B cell (primary cell): ENCODE data around the gene PPFIA2. TPM values are rescaled to one million over a fixed set of nuclear protein-coding genes. Genes with fewer than 3 reads are reported as not detected.

Experiments used
- ATAC-seq: fragments of 200-7000 bp; cut with Tn5 transposase; one replicate; pipeline ENCODE4 v1.10.0; 2021; ENCODE audit warnings: low read depth, mild to moderate bottlenecking, moderate number of reproducible peaks, moderate library complexity
- CTCF ChIA-PET: fragments of 350-600 bp; sonication (Branson Sonifier 250); formaldehyde crosslinking; loops from one replicate; lab custom pipeline; 2021; ENCODE audit warnings: antibody characterized with exemption, inconsistent platforms; lab: Charles Lee
- POLR2A ChIA-PET: fragments of 350-600 bp; sonication (Branson Sonifier 250); formaldehyde crosslinking; loops from one replicate; lab custom pipeline; 2021; ENCODE audit warnings: antibody characterized with exemption; lab: Charles Lee
- DNase-seq: peaks from one replicate; pipeline ENCODE4 v3.0.0; 2013
- H2AFZ ChIP-seq: 2 replicates; pipeline ENCODE4 v1.6.1; 2012; ENCODE audit warnings: mild to moderate bottlenecking, low read depth, low read length; ENCODE audit not compliant: insufficient read depth, poor library complexity, severe bottlenecking
- H3K27ac ChIP-seq, 2 donors: 1 replicate in 1 of 2; 2 replicates in 1 of 2; pipeline ENCODE4 v1.5.1; 2012 to 2013; ENCODE audit warnings: low read length in 2 of 2, mild to moderate bottlenecking in 2 of 2, moderate library complexity in 1 of 2
- H3K27me3 ChIP-seq, 4 experiments: fragments of 200-600 bp in 1 of 4; sonication (generic) in 1 of 4; replicated peaks in 1 of 4; 1 replicate in 2 of 4; 2 replicates in 2 of 4; pipeline versions ENCODE4 v1.6.1 to v1.7.0; 2013 to 2016; ENCODE audit warnings: low read length in 3 of 4, mild to moderate bottlenecking in 2 of 4, mixed read lengths in 1 of 4, moderate library complexity in 1 of 4; ENCODE audit not compliant: insufficient read depth in 4 of 4, control insufficient read depth in 3 of 4; ENCODE audit errors: control extremely low read depth in 1 of 4
- H3K36me3 ChIP-seq, 2 experiments: replicated peaks in 1 of 2; 1 replicate in 1 of 2; 2 replicates in 1 of 2; pipeline versions ENCODE4 v1.6.1 to v1.7.1; 2013; ENCODE audit warnings: low read length in 1 of 2; ENCODE audit not compliant: insufficient read depth in 2 of 2, control insufficient read depth in 1 of 2; ENCODE audit errors: control extremely low read depth in 1 of 2, extremely low read depth in 1 of 2
- H3K4me1 ChIP-seq, 2 donors: fragments of 200-600 bp in 1 of 2; sonication (generic) in 1 of 2; 1 replicate in 1 of 2; 2 replicates in 1 of 2; pipeline versions ENCODE4 v1.5.1 to v1.6.1; 2013 to 2017; ENCODE audit warnings: low read length in 2 of 2; ENCODE audit not compliant: control insufficient read depth in 2 of 2, insufficient read depth in 2 of 2
- H3K4me2 ChIP-seq: replicated peaks from 2 replicates; pipeline ENCODE3; 2012; ENCODE audit warnings: mild to moderate bottlenecking, low read depth, low read length; ENCODE audit not compliant: poor library complexity, severe bottlenecking
- H3K4me3 ChIP-seq, 5 experiments: fragments of 200-600 bp in 1 of 5; sonication (generic) in 1 of 5; 1 replicate in 3 of 5; 2 replicates in 2 of 5; pipeline versions ENCODE4 v1.5.1 to v1.7.0; 2011 to 2016; ENCODE audit warnings: low read length in 4 of 5, mild to moderate bottlenecking in 4 of 5, low read depth in 2 of 5, control low read depth in 1 of 5, moderate library complexity in 1 of 5; ENCODE audit not compliant: insufficient read depth in 1 of 5; ENCODE audit errors: control extremely low read depth in 1 of 5, extremely low read depth in 1 of 5
- H3K79me2 ChIP-seq: fragments of 200-600 bp; sonication (generic); one replicate; pipeline ENCODE4 v1.6.0; 2016; ENCODE audit warnings: low read length; ENCODE audit not compliant: control insufficient read depth, insufficient read depth
- H3K9ac ChIP-seq: fragments of 200-600 bp; sonication (generic); 2 replicates; pipeline ENCODE4 v1.6.1; 2017; ENCODE audit warnings: mild to moderate bottlenecking, low read length, moderate library complexity
- H3K9me3 ChIP-seq, 3 donors: one replicate each; pipeline versions ENCODE4 v1.6.1 to v1.7.1; 2013; ENCODE audit warnings: low read length in 2 of 3; ENCODE audit not compliant: control insufficient read depth in 2 of 3, insufficient read depth in 1 of 3; ENCODE audit errors: control extremely low read depth in 1 of 3
- H4K20me1 ChIP-seq: 2 replicates; pipeline ENCODE4 v1.6.0; 2012; ENCODE audit warnings: mild to moderate bottlenecking, low read length; ENCODE audit not compliant: insufficient read depth, control insufficient read depth, poor library complexity, severe bottlenecking
- H3K27ac Mint-ChIP-seq: one replicate; pipeline ENCODE4 v1.8.0; 2021; ENCODE audit warnings: mixed read lengths
- H3K27me3 Mint-ChIP-seq: one replicate; pipeline ENCODE4 v1.8.0; 2021; ENCODE audit warnings: mixed read lengths
- H3K4me1 Mint-ChIP-seq: one replicate; pipeline ENCODE4 v1.8.0; 2021; ENCODE audit warnings: mixed read lengths
- H3K4me3 Mint-ChIP-seq: one replicate; pipeline ENCODE4 v1.8.0; 2021; ENCODE audit warnings: mixed read lengths
- H3K9me3 Mint-ChIP-seq: one replicate; pipeline ENCODE4 v1.8.0; 2022; ENCODE audit warnings: mixed read lengths; ENCODE audit not compliant: insufficient read depth
- EZH2 ChIP-seq: IDR thresholded peaks from 2 replicates; pipeline ENCODE4 v1.6.1; 2012; ENCODE audit warnings: borderline replicate concordance, low read depth, mild to moderate bottlenecking, moderate library complexity, low read length; ENCODE audit not compliant: insufficient read depth, poor library complexity, severe bottlenecking
- WGBS: methylation state at CpG from one replicate; pipeline ENCODE4 v1.1.5; 2013; ENCODE audit warnings: missing lambda C conversion rate; ENCODE audit not compliant: insufficient coverage; 5-methylcytosine and 5-hydroxymethylcytosine counted together
- intact Hi-C: fragments of 100-400 bp; cut with micrococcal nuclease; formaldehyde crosslinking; loops from one replicate; pipeline ENCODE4 v1.10.0; 2022
- polyA plus RNA-seq: library from polyadenylated mRNA; depleted of rRNA; stranded (reverse); fragments of >200 nt; gene quantifications from 2 replicates; pipeline ENCODE4 v1.2.3, GENCODE V29; 2012
- total RNA-seq, 2 donors: library from RNA; stranded (reverse); fragments of 120-200 nt in 1 of 2; gene quantifications; 1 replicate in 1 of 2; 2 replicates in 1 of 2; pipeline versions ENCODE4 v1.2.3 to v1.2.4, GENCODE V29; 2013 to 2022
- TF ChIP-seq, protein P1 (sequence below): fragments of 200-600 bp; IDR thresholded peaks from one replicate; pipeline ENCODE4 v1.8.0; 2022; ENCODE audit warnings: antibody characterized with exemption, mild to moderate bottlenecking

Gene PPFIA2
- total and polyA plus RNA-seq, 2 donors (not counting 1 experiment from before 2014, with no cell fraction given) = not detected

DNA sequence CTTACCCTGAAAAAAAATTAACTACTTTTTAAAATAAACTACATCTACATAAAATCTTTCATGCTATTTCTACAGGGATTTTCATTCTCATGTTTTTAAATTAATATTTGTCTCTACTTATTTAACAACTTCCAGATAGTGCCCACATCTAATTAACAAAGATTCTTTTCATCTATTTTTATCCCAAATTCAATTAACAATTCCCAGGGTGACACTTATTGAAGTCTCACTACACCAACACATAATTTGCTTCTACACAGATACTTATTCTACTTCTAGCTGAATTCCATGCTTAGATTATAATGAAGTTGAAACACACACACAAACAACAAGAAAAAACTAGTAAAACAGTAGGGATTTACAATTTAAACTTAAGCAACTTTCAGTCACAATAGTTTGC lies 344.7 kb downstream of the PPFIA2 start:
- Histone ChIP-seq H2AFZ (no peak overlapping the region), H3K4me1 (no peaks in the 10 kb centered on the region), H3K4me3 (no peak overlapping the region), H3K9ac (no peak overlapping the region), H3K27ac (no peak overlapping the region), H3K27me3 (no peaks in the 10 kb centered on the region), H4K20me1 (no peaks in the 10 kb centered on the region), H3K36me3 (no peaks in the 10 kb centered on the region), H3K79me2 (no peaks in the 10 kb centered on the region), H3K4me2 (no peak overlapping the region), H3K9me3 (no peaks in the 10 kb centered on the region)
- ChIA-PET CTCF (no interaction called here), POLR2A (no interaction called here)
- no peak overlapping the region for H3K4me3 Mint-ChIP-seq
- ATAC-seq = no peak
- H3K27me3 Mint-ChIP-seq = no peaks in the 10 kb centered on the region
- H3K27ac Mint-ChIP-seq = no peak overlapping the region
- no peak for DNase-seq
- no peak for TF ChIP-seq EZH2
- TF ChIP-seq, protein P1, sequence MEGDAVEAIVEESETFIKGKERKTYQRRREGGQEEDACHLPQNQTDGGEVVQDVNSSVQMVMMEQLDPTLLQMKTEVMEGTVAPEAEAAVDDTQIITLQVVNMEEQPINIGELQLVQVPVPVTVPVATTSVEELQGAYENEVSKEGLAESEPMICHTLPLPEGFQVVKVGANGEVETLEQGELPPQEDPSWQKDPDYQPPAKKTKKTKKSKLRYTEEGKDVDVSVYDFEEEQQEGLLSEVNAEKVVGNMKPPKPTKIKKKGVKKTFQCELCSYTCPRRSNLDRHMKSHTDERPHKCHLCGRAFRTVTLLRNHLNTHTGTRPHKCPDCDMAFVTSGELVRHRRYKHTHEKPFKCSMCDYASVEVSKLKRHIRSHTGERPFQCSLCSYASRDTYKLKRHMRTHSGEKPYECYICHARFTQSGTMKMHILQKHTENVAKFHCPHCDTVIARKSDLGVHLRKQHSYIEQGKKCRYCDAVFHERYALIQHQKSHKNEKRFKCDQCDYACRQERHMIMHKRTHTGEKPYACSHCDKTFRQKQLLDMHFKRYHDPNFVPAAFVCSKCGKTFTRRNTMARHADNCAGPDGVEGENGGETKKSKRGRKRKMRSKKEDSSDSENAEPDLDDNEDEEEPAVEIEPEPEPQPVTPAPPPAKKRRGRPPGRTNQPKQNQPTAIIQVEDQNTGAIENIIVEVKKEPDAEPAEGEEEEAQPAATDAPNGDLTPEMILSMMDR = no peak
- no peaks in the 10 kb centered on the region for H3K9me3 Mint-ChIP-seq
- H3K4me1 Mint-ChIP-seq = no peaks in the 10 kb centered on the region
- intact Hi-C loops = no loop called here

DNA sequence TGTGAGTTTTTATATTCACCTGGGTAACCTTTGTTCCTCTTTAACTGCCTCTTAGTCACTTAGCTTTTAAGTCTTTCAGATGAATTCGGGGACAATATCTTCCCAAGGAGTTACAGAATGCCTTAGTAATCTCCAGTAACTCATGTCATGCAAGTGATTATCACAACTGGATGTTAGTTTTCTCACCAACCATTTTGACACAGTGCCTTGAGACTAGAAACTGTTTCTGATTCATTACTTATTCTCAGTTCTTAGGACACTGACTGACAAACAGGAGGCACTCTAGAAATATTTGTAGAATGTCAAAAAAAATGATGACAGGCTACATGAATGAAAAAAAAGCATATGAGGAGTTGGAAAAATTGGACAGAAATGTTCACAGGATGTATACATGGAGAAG lies 346.2 kb downstream of the PPFIA2 start:
- no peak overlapping the region for H3K4me3 Mint-ChIP-seq
- WGBS = 13% methylated on average over 1 of the region's 1 CpG
- CTCF ChIA-PET = no interaction called here

More for the DNA sequence above, 346.2 kb downstream of the PPFIA2 start:
- H3K4me1 Mint-ChIP-seq = no peaks in the 10 kb centered on the region
- TF ChIP-seq, protein P1 = no peak
- no peak for TF ChIP-seq EZH2
- Histone ChIP-seq H3K79me2 (no peaks in the 10 kb centered on the region), H2AFZ (no peak overlapping the region), H3K9me3 (no peaks in the 10 kb centered on the region), H3K4me2 (no peak overlapping the region), H3K4me3 (no peak overlapping the region), H3K9ac (no peak overlapping the region), H3K36me3 (no peaks in the 10 kb centered on the region), H3K27me3 (no peaks in the 10 kb centered on the region), H3K4me1 (no peaks in the 10 kb centered on the region), H4K20me1 (no peaks in the 10 kb centered on the region), H3K27ac (no peak overlapping the region)
- H3K9me3 Mint-ChIP-seq = peaks cover 2% of the 10 kb centered on the region
- H3K27ac Mint-ChIP-seq = no peak overlapping the region
- DNase-seq (no peak), ATAC-seq (no peak)
- intact Hi-C loops = no loop called here
- POLR2A ChIA-PET = no interaction called here
- no peaks in the 10 kb centered on the region for H3K27me3 Mint-ChIP-seq
